ENCODE results near the gene IL36B.

The IL36B gene

DNA sequence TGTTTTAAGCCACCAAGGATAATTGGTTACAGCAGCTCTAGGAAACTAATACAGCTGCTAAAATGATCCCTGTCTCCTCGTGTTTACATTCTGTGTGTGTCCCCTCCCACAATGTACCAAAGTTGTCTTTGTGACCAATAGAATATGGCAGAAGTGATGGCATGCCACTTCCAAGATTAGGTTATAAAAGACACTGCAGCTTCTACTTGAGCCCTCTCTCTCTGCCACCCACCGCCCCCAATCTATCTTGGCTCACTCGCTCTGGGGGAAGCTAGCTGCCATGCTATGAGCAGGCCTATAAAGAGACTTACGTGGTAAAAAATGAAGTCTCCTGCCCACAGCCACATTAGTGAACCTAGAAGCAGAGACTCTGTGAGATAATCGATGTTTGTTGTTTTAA is 11.6 kb upstream of the IL36B start:
- H2AFZ ChIP-seq (ENCODE audit: low read depth): no peak overlapping the region
- no peak overlapping the region for H3K4me3 ChIP-seq (IDR thresholded peaks at IDR 0.05; ENCODE audit: insufficient read depth, low read depth, low read length)
- no peak overlapping the region for H3K27ac ChIP-seq
- no peaks in the 10 kb centered on the region for H3K4me1 ChIP-seq (ENCODE audit: low read depth, poor library complexity, severe bottlenecking)
- no peak overlapping the region for H3K4me2 ChIP-seq
- H3K79me2 ChIP-seq (ENCODE audit: insufficient read depth, low read depth): no peaks in the 10 kb centered on the region
- TF ChIP-seq, protein P1, sequence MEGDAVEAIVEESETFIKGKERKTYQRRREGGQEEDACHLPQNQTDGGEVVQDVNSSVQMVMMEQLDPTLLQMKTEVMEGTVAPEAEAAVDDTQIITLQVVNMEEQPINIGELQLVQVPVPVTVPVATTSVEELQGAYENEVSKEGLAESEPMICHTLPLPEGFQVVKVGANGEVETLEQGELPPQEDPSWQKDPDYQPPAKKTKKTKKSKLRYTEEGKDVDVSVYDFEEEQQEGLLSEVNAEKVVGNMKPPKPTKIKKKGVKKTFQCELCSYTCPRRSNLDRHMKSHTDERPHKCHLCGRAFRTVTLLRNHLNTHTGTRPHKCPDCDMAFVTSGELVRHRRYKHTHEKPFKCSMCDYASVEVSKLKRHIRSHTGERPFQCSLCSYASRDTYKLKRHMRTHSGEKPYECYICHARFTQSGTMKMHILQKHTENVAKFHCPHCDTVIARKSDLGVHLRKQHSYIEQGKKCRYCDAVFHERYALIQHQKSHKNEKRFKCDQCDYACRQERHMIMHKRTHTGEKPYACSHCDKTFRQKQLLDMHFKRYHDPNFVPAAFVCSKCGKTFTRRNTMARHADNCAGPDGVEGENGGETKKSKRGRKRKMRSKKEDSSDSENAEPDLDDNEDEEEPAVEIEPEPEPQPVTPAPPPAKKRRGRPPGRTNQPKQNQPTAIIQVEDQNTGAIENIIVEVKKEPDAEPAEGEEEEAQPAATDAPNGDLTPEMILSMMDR (conservative IDR thresholded peaks at IDR 0.05; ENCODE audit: low read depth, low read length): no peak
- no peaks in the 10 kb centered on the region for H4K20me1 ChIP-seq (ENCODE audit: insufficient read depth)
- H3K27me3 ChIP-seq (ENCODE audit: insufficient read depth, low read depth): no peaks in the 10 kb centered on the region
- H3K36me3 ChIP-seq (ENCODE audit: insufficient read depth): no peaks in the 10 kb centered on the region
- no peak overlapping the region for H3K9ac ChIP-seq

DNA sequence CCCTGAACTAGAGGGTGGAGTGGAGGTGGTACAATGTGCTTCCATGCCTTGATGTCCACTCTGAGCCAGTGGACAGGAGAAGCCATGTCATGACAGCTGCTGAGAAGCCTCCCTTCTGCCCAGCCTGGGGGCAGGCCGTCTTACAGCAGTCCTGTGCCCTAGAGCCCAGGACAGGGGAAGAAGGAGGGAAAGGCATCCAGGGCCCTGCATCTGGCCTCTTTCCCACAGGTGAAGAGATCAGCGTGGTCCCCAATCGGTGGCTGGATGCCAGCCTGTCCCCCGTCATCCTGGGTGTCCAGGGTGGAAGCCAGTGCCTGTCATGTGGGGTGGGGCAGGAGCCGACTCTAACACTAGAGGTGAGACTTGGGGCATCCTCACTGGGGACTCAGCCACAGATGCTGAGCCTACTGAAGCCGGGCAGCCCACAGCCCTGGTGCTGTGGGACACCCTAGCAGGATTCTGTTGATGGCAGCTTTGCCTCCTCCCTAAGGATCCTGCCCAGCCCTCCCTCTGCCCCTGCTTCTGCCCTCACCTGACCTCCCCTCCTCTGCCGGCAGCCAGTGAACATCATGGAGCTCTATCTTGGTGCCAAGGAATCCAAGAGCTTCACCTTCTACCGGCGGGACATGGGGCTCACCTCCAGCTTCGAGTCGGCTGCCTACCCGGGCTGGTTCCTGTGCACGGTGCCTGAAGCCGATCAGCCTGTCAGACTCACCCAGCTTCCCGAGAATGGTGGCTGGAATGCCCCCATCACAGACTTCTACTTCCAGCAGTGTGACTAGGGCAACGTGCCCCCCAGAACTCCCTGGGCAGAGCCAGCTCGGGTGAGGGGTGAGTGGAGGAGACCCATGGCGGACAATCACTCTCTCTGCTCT is 9.5 kb upstream of the IL36B start:
- Histone ChIP-seq H2AFZ (ENCODE audit: low read depth) (no peak overlapping the region), H3K27ac (no peak overlapping the region), H3K4me1 (ENCODE audit: low read depth, poor library complexity, severe bottlenecking) (no peaks in the 10 kb centered on the region), H3K36me3 (ENCODE audit: insufficient read depth) (no peaks in the 10 kb centered on the region), H3K79me2 (ENCODE audit: insufficient read depth, low read depth) (no peaks in the 10 kb centered on the region), H3K27me3 (ENCODE audit: insufficient read depth, low read depth) (no peaks in the 10 kb centered on the region), H3K4me3 (IDR thresholded peaks at IDR 0.05; ENCODE audit: insufficient read depth, low read depth, low read length) (no peak overlapping the region), H3K9ac (no peak overlapping the region), H4K20me1 (ENCODE audit: insufficient read depth) (no peaks in the 10 kb centered on the region), H3K4me2 (no peak overlapping the region)
- TF ChIP-seq, protein P1 (conservative IDR thresholded peaks at IDR 0.05; ENCODE audit: low read depth, low read length): no peak

DNA sequence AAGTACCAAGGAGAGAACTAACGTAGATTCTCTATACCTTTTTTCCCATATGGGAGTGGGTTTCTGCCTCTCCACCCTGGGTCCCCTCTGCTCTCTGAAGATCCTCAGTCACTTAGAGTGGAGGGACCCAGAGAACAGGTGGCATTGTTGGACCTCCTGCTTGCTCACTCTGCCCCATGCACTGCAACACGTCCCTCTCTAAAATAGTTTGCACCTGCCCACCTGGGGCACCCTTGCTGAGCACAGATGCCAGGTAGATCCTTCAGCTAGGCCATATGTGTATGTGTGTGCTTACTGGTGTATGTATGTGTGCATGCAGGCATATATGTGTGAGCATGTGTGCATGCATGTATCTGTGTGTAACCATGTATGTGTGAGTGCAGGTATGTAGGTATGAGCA is 8.6 kb upstream of the IL36B start:
- Histone ChIP-seq H3K4me1 (ENCODE audit: low read depth, poor library complexity, severe bottlenecking) (no peaks in the 10 kb centered on the region), H3K4me3 (IDR thresholded peaks at IDR 0.05; ENCODE audit: insufficient read depth, low read depth, low read length) (no peak overlapping the region), H3K36me3 (ENCODE audit: insufficient read depth) (no peaks in the 10 kb centered on the region), H3K27me3 (ENCODE audit: insufficient read depth, low read depth) (no peaks in the 10 kb centered on the region), H4K20me1 (ENCODE audit: insufficient read depth) (no peaks in the 10 kb centered on the region), H2AFZ (ENCODE audit: low read depth) (no peak overlapping the region), H3K27ac (no peak overlapping the region), H3K4me2 (no peak overlapping the region), H3K79me2 (ENCODE audit: insufficient read depth, low read depth) (no peaks in the 10 kb centered on the region), H3K9ac (no peak overlapping the region)
- TF ChIP-seq, protein P1 (conservative IDR thresholded peaks at IDR 0.05; ENCODE audit: low read depth, low read length): no peak

GRCh38 chr2:113060796-113061195 is 8.1 kb upstream of the IL36B start:
- H2AFZ ChIP-seq (ENCODE audit: low read depth): no peak overlapping the region
- H3K36me3 ChIP-seq (ENCODE audit: insufficient read depth): no peaks in the 10 kb centered on the region
- H3K4me2 ChIP-seq: no peak overlapping the region
- TF ChIP-seq, protein P1 (conservative IDR thresholded peaks at IDR 0.05; ENCODE audit: low read depth, low read length): no peak
- no peak overlapping the region for H3K27ac ChIP-seq
- no peaks in the 10 kb centered on the region for H3K27me3 ChIP-seq (ENCODE audit: insufficient read depth, low read depth)
- H3K4me1 ChIP-seq (ENCODE audit: low read depth, poor library complexity, severe bottlenecking): no peaks in the 10 kb centered on the region
- no peak overlapping the region for H3K9ac ChIP-seq
- H3K4me3 ChIP-seq (IDR thresholded peaks at IDR 0.05; ENCODE audit: insufficient read depth, low read depth, low read length): no peak overlapping the region
- no peaks in the 10 kb centered on the region for H3K79me2 ChIP-seq (ENCODE audit: insufficient read depth, low read depth)
- no peaks in the 10 kb centered on the region for H4K20me1 ChIP-seq (ENCODE audit: insufficient read depth)
